GM19438 (cell line): ENCODE data around the gene FOXD3.

Experiments used
- ATAC-seq: cut with Tn5 transposase; IDR thresholded peaks from one replicate; pipeline ENCODE4 v1.9.1; 2021; ENCODE audit warnings: low read depth; ENCODE audit not compliant: unreplicated experiment

The FOXD3 gene

GRCh38 chr1:63320022-63320721, 2.2 kb upstream of the FOXD3 start:
- ATAC-seq = no peak

DNA sequence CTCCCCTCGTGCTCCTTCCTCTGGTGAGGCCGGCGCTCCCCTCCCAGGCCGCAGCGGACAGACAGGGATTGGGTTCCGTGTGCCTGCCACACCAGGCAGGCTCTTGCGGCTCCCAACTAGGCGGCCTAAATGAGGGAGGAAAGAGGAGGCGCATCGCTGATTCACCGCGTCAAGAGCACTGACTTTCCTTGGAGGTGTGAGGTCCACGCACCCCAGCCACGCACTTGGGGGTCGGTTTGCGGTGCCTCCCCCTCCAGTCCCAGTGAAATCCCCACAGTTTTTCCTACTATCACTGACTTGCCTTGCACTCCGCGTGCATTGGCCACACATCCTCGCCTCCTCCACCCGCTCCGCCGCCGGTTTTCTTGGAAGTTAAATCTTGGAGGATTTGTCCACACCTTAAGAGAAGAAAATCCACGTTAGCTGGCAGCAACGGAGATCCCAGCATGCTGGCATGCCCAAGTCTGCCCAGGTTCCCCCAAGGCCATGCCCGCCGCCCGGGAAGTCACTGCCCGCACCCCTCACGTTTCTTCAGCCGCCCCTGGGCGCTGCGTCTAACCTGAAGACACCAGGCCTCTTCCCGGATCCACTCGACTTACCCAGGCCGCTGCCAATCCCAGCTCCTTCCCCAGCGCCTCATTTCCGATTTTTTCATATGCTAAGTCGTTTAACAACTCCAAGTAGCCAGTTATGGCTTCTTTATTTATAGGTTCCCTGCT, 1.1 kb upstream of the FOXD3 start:
- ATAC-seq = no peak

DNA sequence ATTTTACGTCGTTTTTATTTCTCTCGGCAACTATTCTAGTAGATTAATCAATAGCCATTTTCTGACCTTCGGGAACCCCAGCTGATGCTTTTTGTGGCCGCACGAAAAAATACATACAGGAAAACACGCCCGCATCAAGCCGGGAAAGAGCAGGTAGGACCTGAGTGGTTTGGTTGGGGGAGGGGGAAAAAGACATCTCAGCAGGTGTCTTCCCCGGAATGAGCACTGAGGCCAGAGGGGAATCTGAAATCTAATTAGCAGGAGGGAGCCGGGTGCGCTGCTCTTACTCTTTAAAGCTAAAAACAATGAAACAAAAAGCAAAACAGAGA, 618 bp upstream of the FOXD3 start:
- no peak for ATAC-seq

DNA sequence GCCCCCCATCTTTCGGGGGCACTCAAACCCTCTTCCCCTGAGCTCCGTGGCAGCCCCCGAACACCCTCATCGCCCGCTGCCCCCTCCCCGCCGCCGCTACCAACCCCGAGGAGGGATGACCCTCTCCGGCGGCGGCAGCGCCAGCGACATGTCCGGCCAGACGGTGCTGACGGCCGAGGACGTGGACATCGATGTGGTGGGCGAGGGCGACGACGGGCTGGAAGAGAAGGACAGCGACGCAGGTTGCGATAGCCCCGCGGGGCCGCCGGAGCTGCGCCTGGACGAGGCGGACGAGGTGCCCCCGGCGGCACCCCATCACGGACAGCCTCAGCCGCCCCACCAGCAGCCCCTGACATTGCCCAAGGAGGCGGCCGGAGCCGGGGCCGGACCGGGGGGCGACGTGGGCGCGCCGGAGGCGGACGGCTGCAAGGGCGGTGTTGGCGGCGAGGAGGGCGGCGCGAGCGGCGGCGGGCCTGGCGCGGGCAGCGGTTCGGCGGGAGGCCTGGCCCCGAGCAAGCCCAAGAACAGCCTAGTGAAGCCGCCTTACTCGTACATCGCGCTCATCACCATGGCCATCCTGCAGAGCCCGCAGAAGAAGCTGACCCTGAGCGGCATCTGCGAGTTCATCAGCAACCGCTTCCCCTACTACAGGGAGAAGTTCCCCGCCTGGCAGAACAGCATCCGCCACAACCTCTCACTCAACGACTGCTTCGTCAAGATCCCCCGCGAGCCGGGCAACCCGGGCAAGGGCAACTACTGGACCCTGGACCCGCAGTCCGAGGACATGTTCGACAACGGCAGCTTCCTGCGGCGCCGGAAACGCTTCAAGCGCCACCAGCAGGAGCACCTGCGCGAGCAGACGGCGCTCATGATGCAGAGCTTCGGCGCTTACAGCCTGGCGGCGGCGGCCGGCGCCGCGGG, 837 bp downstream of the FOXD3 start:
- no peak for ATAC-seq

DNA sequence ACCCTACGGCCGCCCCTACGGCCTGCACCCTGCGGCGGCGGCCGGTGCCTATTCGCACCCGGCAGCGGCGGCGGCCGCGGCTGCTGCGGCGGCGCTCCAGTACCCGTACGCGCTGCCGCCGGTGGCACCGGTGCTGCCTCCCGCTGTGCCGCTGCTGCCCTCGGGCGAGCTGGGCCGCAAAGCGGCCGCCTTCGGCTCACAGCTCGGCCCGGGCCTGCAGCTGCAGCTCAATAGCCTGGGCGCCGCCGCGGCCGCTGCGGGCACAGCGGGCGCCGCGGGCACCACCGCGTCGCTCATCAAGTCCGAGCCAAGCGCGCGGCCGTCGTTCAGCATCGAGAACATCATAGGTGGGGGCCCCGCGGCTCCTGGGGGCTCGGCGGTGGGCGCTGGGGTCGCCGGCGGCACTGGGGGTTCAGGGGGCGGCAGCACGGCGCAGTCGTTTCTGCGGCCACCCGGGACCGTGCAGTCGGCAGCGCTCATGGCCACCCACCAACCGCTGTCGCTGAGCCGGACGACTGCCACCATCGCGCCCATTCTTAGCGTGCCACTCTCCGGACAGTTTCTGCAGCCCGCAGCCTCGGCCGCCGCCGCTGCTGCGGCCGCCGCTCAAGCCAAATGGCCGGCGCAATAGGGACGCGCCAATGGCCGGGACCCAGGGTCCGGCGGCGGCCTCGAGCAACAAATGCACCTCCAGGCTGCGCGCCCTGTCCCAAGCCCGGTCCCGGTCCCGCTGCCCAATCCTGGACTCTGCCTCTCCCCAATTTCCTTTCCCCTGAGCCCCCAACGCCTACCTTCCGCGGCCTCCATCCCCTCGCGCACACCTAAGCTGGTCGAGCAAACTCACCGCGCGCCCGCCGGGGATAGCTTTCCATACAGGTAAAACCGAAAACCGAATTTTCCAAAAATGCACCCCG, 1.8 kb downstream of the FOXD3 start:
- no peak for ATAC-seq

DNA sequence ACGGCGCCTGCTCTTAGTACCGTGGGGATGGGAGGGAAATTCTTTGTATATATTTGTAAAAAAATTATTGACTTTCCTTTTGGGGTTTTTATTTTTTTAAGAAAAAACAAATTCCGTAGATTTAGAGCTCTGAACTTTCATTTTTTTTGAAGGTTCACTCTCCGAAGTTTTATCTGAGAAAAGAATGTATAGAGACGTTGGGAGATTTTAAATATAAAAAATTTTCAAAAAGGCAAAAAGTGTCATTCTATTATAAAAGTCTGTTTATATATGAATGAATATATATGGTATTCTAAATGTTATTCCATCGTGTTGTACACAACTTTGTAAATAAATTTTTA, 2.4 kb downstream of the FOXD3 start:
- ATAC-seq = no peak

DNA sequence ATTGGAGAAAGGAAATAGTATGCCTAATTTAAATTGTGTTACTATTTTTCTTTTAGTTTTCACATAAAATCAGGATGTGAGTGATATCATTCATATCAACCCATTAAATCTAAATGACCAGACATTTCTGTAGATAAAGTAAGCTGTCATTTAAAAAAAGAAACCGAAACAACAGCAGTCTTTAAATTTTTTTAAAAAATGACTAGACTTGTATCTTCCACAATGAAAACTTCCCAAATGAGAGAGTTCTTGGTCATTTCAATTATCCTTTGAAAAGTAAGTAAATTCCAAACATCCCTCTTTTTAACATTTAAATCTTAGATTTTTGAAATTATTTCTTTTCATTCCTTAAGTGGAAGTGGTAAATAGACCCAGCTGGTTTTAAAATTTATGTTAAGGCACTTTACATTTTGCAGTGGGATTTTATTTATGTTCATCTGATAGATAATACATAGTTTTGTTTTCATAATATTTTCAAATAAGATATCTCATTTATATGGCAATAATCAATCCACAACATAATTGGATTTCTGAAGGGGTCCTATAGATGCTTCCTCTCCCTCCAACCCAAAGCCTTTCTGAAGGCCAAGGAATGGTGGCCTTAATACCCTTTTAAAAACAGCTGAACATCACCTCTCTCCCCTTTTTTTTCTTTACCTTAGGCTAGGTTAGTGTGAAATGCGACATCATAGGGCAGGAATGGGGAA, 3.1 kb downstream of the FOXD3 start:
- ATAC-seq = no peak

DNA sequence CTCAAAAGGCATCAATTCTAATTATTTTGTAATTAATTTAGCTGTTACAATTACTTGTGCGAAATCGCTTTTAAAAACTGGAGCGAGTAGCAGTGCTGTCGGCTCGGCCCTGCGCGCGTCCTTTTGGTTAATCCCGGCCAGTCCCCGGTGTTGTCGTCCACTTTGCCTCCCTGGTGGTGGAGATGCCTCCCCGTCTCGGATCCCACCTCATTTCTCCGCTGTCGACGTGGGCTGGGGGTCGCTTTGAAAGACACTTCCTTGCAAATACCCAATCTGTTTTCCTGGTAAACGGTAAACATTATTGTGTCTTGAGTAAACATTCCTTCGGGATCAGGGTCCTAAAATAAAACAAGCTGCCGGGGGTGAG, 3.7 kb downstream of the FOXD3 start:
- ATAC-seq = no peak

DNA sequence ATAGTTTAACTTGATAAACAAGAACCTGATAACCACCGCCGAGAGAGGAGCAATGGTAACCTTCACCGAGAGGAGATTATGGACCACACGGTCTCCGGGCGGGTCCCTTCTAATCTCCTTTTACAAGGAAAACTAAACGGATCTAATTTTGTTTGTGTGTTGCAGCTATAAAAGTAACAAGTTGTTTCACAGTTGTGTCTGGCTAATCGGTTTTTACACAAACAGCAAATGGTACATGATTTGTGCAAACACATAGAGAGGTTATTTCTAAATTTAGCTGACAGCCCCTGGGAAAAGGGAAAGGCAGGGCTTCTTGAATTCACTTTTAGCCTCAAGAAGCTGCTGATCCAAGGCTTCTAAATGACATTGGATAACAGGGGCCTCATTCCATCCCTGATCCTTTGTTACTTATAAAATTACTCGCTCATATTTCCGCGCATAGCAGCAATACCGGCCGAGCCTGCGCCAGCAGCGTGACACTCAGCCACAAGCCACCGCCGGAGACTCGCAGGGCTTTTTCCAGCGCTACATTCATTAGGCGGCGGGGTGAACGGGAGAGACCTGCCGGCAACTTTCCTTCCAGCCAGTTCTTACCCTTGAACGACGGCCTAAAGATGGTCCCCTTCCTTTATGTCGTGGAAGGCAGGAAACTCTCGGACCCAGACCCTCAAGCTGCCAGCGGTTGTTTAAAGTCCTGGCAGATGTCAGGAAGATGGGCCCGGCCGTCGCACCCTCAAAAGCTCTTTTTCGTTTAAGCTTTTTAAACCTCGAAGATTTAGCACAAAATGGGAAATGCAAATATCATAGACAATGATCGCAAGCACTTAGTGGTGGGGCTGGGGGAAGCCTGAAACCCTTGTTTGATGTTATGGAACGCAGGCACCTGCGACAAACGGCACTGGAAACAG, 4.4 kb downstream of the FOXD3 start:
- ATAC-seq = no peak

DNA sequence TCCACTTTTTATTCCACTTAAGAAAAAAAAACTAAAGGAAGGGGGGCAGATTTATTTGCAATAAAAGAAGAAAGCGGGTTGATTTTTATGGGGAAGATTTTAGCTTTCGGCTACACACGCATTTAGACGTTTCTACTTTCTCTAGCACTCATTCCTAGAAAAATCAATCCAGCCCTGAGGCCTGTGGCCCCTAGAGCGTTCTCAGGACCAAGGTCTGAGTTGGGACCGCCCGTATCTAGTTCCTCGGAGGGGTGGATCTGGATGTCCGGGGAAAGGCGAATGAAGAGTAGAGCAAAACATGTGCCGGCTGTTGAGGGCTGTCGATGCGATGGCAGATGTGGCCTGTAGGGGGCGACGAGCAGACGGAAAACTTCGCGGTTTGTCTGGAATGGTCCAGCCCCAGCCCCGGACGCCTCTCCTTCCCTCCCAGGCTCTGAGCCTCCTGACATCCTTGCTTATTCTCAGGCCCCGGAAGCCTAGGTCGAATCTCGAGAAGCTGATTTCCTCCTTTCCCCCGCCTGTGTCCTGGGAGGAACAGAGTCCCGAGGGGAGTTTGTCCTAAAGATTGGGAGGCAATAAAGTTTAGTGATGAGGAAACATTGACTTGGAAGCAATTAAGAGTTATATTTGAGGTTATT, 5.2 kb downstream of the FOXD3 start:
- no peak for ATAC-seq

DNA sequence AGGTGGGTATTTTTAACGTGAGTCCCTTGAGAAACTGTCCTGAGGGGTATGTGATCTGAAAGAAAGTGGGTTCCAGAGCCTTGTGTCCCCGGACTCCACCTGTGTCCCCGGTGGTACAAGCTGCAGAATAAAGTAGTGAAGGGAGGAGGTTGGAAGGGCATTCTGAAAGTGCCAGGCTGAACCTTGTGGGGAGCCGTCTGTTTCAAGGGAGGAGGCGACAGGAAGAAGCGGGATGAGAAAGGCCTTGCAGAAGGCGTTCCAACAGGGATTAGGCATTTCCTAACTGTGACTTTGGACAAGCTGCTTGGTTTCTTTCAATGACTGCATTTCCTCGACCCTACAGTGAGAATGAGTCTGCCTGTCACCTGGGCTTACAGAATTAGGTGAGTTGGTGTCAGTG, 5.8 kb downstream of the FOXD3 start:
- ATAC-seq = no peak

DNA sequence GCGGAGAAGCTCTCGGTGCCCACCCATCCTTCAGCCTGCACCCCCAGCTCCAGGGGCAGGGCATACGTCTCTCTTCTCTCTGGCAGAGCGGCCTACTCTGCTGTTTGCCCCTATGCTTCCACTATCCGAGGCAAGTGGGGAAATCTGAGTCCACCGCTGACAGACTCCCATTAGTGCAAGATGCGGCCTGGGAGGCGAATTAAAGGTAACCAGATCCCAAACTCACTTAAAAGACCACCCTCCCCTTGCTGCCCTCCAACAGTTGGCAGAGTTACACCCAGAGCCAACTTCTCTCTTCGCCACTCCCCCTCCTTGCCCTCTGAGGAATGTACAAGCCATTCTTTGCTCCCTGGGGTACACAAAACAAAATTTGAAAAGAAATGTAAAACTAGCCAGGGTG, 6.4 kb downstream of the FOXD3 start:
- no peak for ATAC-seq

- ATAC-seq = no peak
These were observed 7.4 kb downstream of the FOXD3 start for GRCh38 chr1:63329621-63330330.

DNA sequence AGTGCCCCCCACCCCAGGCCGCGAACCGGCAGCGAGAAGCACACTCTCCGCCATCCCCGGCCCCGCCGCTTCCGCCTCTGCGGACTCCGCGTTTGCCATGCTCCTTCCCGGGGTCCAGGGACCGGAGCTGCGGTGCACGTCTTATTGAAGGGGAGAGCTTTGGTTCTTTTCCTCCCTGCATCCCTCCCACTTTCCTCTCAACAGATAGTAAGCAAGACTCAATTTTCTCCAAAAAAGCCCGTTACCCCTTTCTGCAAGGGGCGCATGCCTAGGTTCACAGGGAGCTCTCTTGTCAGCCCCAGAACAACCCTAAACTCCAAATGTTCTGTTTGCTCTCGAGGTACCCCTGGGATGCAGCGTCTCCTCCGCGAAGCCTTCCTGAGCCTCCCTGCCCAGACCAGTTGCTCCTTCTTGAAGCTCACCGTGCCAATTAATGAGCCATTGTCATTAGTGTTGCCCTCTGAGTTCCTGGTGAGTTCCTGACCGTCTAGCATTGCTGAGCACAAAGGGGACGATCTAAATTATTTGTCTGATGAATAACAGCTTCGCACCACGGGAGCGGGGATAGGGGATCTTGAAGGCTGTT, 8.1 kb downstream of the FOXD3 start:
- ATAC-seq = no peak

DNA sequence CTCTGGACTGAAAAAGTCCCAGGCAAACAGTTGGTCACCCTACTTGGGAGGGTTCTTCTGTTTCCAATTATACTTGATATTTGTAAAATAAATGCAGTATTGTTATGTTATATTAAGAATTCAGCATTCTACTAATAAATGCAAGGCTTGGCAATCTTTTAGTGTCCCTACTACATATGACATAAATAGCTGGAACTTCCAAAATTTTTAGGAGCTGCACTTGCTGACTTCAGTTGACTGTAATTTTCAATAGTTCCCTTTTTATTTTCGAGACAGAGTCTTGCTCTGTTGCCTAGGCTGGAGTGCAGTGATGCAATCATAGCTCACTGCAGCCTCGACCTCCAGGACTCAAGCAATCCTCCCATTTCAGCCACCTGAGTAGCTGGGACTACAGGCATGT, 20.0 kb downstream of the FOXD3 start:
- ATAC-seq = no peak

GRCh38 chr1:63343922-63344321, 21.6 kb downstream of the FOXD3 start:
- ATAC-seq = no peak

GRCh38 chr1:63350320-63350719, 28.0 kb downstream of the FOXD3 start:
- ATAC-seq = no peak

- no peak for ATAC-seq
These were observed 30.4 kb downstream of the FOXD3 start for GRCh38 chr1:63352736-63353135.
